HT1080 (cell line): ENCODE results near the gene NRXN3. TPM values are rescaled to one million over a fixed set of nuclear protein-coding genes. Genes with fewer than 3 reads are reported as not detected.

Source experiments
- DNase-seq: peaks from one replicate; pipeline ENCODE4 v3.0.0-alpha.2; 2015; ENCODE audit warnings: low read depth
- small RNA-seq: library from RNA; depleted of rRNA; stranded (forward); fragments of <200 nt; gene quantifications from one replicate; pipeline ENCODE3, GENCODE V24; 2014
- total RNA-seq: library from RNA; depleted of rRNA; stranded (reverse); fragments of >200 nt; shearing (Covaris generic); gene quantifications from 2 replicates; pipeline ENCODE4 v1.2.3, GENCODE V29; 2014

The NRXN3 gene
- total RNA-seq, 1 experiment from 2014 or later = 1.2 TPM

- no peak for DNase-seq
Observed at GRCh38 chr14:79915406-79915805, 1745.2 kb downstream of the NRXN3 start.

DNA sequence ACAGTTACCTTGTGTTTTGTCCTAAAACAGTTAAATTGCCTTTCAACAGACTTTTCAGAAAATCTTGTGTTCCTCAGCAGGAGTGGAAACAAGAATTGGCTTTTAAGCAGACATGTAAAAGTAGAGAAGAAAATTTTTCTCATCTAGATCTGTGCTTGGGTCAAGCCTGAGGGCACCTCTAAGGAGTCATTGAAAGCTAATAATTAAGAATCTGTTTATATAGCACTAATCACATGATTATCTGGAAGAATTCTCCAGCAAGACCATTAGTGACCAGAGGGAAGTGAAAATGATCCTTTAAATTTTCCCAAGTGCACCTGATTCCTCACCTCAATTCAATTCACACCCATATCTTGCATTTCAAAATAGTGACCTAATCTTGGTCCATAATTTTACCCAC, 1746.1 kb downstream of the NRXN3 start:
- no peak for DNase-seq

- no peak for DNase-seq
Observed at GRCh38 chr14:79916892-79917291, 1746.7 kb downstream of the NRXN3 start.

Small RNA genes within 50 kb of the gene (small RNA-seq; reads per million reads assigned to genes)
- gene RNA5SP388 = 0.11 reads per million
